ENCODE data around the gene STRADA.

GRCh38 chr17:63790057-63790456 is 48.5 kb upstream of the STRADA start:
- TF ChIP-seq POLR2AphosphoS5 (IDR thresholded peaks at IDR 0.05; ENCODE audit: low read depth, low read length) (no peak), TAF1 (IDR thresholded peaks at IDR 0.05; ENCODE audit: borderline replicate concordance, low read depth, low read length) (no peak), POLR2A (IDR thresholded peaks at IDR 0.05; ENCODE audit: low read depth, low read length) (no peak)
